Brain microvascular endothelial cell (primary cell): ENCODE measurements around the gene AFP.

Source experiments
- DNase-seq: peaks from one replicate; pipeline ENCODE4 v3.0.0-alpha.2; 2020
- H3K27ac ChIP-seq: fragments of 250-450 bp; sonication (Bioruptor Pico); 2 replicates; pipeline ENCODE4 v1.5.1; 2020; ENCODE audit warnings: mild to moderate bottlenecking, moderate library complexity
- H3K27me3 ChIP-seq: fragments of 250-450 bp; sonication (Bioruptor Pico); replicated peaks from 2 replicates; pipeline ENCODE4 v1.5.1; 2020; ENCODE audit warnings: mild to moderate bottlenecking
- H3K36me3 ChIP-seq: fragments of 250-450 bp; sonication (Bioruptor Pico); replicated peaks from 2 replicates; pipeline ENCODE4 v1.5.1; 2020; ENCODE audit warnings: mild to moderate bottlenecking
- H3K4me3 ChIP-seq: 2 replicates; pipeline ENCODE4 v1.5.1; 2011; ENCODE audit warnings: low read depth, mild to moderate bottlenecking, control low read depth, low read length, moderate library complexity
- in situ Hi-C: cut with HindIII; loops from 2 replicates; pipeline ENCODE4 v1.10.0; 2017; ENCODE audit warnings: low sequenced_read_pairs, low pct_ligation_motif_present
- TF ChIP-seq, protein P1 (sequence below): IDR thresholded peaks from 2 replicates; pipeline ENCODE4 v1.5.1; 2011; ENCODE audit warnings: low read depth, mild to moderate bottlenecking, moderate library complexity, low read length, control low read depth, inconsistent platforms; ENCODE audit errors: missing control alignments

AFP gene

GRCh38 chr4:73419106-73420038 is 16.6 kb upstream of the AFP start:
- TF ChIP-seq, protein P1, sequence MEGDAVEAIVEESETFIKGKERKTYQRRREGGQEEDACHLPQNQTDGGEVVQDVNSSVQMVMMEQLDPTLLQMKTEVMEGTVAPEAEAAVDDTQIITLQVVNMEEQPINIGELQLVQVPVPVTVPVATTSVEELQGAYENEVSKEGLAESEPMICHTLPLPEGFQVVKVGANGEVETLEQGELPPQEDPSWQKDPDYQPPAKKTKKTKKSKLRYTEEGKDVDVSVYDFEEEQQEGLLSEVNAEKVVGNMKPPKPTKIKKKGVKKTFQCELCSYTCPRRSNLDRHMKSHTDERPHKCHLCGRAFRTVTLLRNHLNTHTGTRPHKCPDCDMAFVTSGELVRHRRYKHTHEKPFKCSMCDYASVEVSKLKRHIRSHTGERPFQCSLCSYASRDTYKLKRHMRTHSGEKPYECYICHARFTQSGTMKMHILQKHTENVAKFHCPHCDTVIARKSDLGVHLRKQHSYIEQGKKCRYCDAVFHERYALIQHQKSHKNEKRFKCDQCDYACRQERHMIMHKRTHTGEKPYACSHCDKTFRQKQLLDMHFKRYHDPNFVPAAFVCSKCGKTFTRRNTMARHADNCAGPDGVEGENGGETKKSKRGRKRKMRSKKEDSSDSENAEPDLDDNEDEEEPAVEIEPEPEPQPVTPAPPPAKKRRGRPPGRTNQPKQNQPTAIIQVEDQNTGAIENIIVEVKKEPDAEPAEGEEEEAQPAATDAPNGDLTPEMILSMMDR = no peak
- no peaks in the 10 kb centered on the region for H3K27me3 ChIP-seq
- no peaks in the 10 kb centered on the region for H3K36me3 ChIP-seq
- in situ Hi-C loops = no loop called here
- H3K27ac ChIP-seq = no peak overlapping the region
- no peak for DNase-seq
- H3K4me3 ChIP-seq = no peak overlapping the region

DNA sequence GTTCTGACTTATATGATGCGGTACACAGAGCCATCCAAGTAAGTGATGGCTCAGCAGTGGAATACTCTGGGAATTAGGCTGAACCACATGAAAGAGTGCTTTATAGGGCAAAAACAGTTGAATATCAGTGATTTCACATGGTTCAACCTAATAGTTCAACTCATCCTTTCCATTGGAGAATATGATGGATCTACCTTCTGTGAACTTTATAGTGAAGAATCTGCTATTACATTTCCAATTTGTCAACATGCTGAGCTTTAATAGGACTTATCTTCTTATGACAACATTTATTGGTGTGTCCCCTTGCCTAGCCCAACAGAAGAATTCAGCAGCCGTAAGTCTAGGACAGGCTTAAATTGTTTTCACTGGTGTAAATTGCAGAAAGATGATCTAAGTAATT is 15.4 kb upstream of the AFP start:
- no peaks in the 10 kb centered on the region for H3K36me3 ChIP-seq
- H3K4me3 ChIP-seq = no peak overlapping the region
- H3K27me3 ChIP-seq = no peaks in the 10 kb centered on the region
- in situ Hi-C loops = no loop called here
- no peak overlapping the region for H3K27ac ChIP-seq
- no peak for DNase-seq
- TF ChIP-seq, protein P1 = no peak

DNA sequence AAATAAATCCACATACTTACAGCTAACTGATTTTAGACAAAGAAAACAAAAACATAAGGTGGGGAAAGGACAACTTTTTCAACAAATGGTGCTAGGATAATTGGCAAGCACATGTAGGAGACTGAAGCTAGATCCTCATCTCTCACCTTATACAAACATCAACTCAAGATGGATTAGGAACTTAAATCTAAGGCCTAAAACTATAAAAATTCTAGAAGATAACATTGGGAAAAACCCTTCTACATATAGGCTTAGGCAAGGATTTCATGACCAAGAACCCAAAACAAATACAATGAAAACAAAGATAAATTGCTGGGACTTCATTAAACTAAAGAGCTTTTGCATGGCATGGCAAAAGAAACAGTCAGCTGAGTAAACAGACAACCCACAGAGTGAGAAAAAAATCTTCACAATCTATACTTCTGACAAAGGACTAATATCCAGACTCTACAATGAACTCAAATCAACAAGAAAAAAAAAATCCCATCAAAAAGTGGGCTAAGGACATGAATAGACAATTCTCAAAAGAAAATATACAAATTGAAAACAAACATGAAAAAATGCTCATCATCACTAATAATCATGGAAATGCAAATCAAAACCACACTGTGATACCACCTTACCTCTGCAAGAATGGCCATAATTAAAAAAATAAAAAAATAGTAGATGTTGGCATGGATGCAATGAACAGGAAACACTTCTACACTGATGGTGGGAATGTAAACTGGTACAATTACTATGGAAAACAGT is 14.1 kb upstream of the AFP start:
- no peak overlapping the region for H3K4me3 ChIP-seq
- TF ChIP-seq, protein P1 = no peak

GRCh38 chr4:73422458-73422752 is 13.6 kb upstream of the AFP start:
- Histone ChIP-seq H3K27me3 (no peaks in the 10 kb centered on the region), H3K27ac (no peak overlapping the region), H3K36me3 (no peaks in the 10 kb centered on the region), H3K4me3 (no peak overlapping the region)
- TF ChIP-seq, protein P1 = no peak
- in situ Hi-C loops = no loop called here
- no peak for DNase-seq

More for the DNA sequence above, 14.1 kb upstream of the AFP start:
- no peak for DNase-seq
- no peak overlapping the region for H3K27ac ChIP-seq
- H3K27me3 ChIP-seq = no peaks in the 10 kb centered on the region
- in situ Hi-C loops = no loop called here
- H3K36me3 ChIP-seq = no peaks in the 10 kb centered on the region

GRCh38 chr4:73423184-73423583 is 12.8 kb upstream of the AFP start:
- in situ Hi-C loops = no loop called here

More at GRCh38 chr4:73423184-73423583, 12.8 kb upstream of the AFP start:
- no peak for DNase-seq
- Histone ChIP-seq H3K36me3 (no peaks in the 10 kb centered on the region), H3K27ac (no peak overlapping the region), H3K4me3 (no peak overlapping the region), H3K27me3 (no peaks in the 10 kb centered on the region)
- TF ChIP-seq, protein P1 = no peak
